Loucy (cell line): ENCODE measurements around the gene BBIP1.

ENCODE experiments used
- EZH2phosphoT487 ChIP-seq: fragments of 200-600 bp; IDR thresholded peaks from 2 replicates; pipeline ENCODE4 v1.6.1; 2018; ENCODE audit warnings: antibody characterized with exemption, mild to moderate bottlenecking, moderate library complexity, borderline replicate concordance
- TF ChIP-seq, protein P1 (sequence below): fragments of 200-600 bp; sonication (generic); conservative IDR thresholded peaks from 2 replicates; pipeline ENCODE4 v1.5.1; 2014; ENCODE audit warnings: mild to moderate bottlenecking, antibody characterized with exemption, low read length

DNA sequence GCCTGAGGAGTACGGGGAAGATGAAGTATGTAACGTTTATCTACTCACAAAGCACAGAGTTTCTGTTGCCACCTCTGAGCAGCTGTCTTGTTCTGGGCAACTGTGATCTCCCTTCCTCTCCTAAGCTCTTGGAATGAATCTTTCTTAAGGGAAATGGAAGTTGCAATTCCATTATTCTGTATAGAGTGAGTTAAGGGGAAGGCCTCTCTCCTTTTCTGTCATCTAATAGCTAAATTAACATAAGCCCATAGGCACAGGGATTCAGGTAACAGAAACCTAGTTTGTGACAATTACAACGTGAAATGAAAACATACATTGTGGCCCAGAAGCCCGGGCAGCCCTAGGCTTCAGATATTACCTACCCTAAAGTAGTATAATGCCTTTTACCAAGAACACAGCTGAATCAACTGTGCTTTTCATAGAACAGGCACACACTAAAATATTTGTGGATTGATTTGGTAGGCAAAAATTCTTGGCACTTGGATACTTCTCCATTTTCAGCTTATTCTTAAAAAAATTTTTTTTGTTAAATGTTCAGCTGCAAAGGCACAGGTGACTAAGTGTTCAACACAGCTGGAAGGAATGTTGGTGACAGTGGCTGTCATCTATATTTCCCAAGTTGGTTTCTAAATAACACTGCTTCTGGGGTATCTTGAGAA is 51.0 kb downstream of the BBIP1 start:
- TF ChIP-seq, protein P1, sequence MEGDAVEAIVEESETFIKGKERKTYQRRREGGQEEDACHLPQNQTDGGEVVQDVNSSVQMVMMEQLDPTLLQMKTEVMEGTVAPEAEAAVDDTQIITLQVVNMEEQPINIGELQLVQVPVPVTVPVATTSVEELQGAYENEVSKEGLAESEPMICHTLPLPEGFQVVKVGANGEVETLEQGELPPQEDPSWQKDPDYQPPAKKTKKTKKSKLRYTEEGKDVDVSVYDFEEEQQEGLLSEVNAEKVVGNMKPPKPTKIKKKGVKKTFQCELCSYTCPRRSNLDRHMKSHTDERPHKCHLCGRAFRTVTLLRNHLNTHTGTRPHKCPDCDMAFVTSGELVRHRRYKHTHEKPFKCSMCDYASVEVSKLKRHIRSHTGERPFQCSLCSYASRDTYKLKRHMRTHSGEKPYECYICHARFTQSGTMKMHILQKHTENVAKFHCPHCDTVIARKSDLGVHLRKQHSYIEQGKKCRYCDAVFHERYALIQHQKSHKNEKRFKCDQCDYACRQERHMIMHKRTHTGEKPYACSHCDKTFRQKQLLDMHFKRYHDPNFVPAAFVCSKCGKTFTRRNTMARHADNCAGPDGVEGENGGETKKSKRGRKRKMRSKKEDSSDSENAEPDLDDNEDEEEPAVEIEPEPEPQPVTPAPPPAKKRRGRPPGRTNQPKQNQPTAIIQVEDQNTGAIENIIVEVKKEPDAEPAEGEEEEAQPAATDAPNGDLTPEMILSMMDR = no peak
- no peak for TF ChIP-seq EZH2phosphoT487
